ENCODE results near the gene DNM3. TPM values are rescaled to one million over a fixed set of nuclear protein-coding genes. Genes with fewer than 3 reads are reported as not detected.

DNM3 gene
- total and polyA plus RNA-seq, 10 of the 15 experiments (the other 5 are each of a cell fraction or from before 2014, with no cell fraction given) = 0.03 to 1.5 (median 0.08) TPM; not detected in 3

- TF ChIP-seq ZBTB4 (CRISPR knock-in tag; IDR thresholded peaks at IDR 0.05) = no peak
- no peak for TF ChIP-seq TCF12 (IDR thresholded peaks at IDR 0.05; ENCODE audit: low read depth, low read length)
- TF ChIP-seq RAD21 (IDR thresholded peaks at IDR 0.05; ENCODE audit: insufficient read depth, low read depth, low read length) = no peak
- TF ChIP-seq PAX5 (IDR thresholded peaks at IDR 0.05; ENCODE audit: borderline replicate concordance, low read depth, low read length) = no peak
- TF ChIP-seq CBX5 (IDR thresholded peaks at IDR 0.05; ENCODE audit: low read depth) = no peak
- TF ChIP-seq WRNIP1 (IDR thresholded peaks at IDR 0.05; ENCODE audit: borderline replicate concordance, low read depth, low read length) = no peak
Observed at GRCh38 chr1:172460887-172461315, 619.6 kb downstream of the DNM3 start (continued).

MicroRNA genes within 50 kb of the gene (microRNA counts, 767-probe panel; counts per million panel counts)
- microRNA hsa-miR-199a-3p+hsa-miR-199b-3p (784 counts per million, percentile 18 among the panel's probes with 10 or more counts), microRNA hsa-miR-199a-5p (1,346 counts per million, percentile 48 among the panel's probes with 10 or more counts), microRNA hsa-miR-214-3p (977 counts per million, percentile 26 among the panel's probes with 10 or more counts)

Small RNA genes within 50 kb of the gene (microRNA-seq; reads per million reads assigned to microRNA genes)
- gene MIR199A2 (not detected), gene MIR3120 (not detected)

Small RNA genes within 50 kb of the gene (small RNA-seq; reads per million reads assigned to genes)
- not detected for gene MIR199A2
- gene RNU6-157P = not detected

Other genes with a start within 250 kb of the DNM3 start
- gene MYOCOS, start 219.3 kb upstream of the DNM3 start, total RNA-seq (2014; rRNA removed) = 0.11 and 0.23 TPM in 2 replicates
- 0.18 TPM in 1 of 2 replicates, not detected in the other for gene MYOCOS, start 219.3 kb upstream of the DNM3 start, total RNA-seq (2014; rRNA removed; fragmentation: Illumina TruSeq; extraction: Trizol)
- gene MYOCOS, start 219.3 kb upstream of the DNM3 start, total RNA-seq (2021) = not detected in 2 replicates
- 0.14 and 0.26 TPM in 2 replicates for gene MYOCOS, start 219.3 kb upstream of the DNM3 start, polyA plus RNA-seq (2011; rRNA removed)
- not detected in 2 replicates for gene MYOCOS, start 219.3 kb upstream of the DNM3 start, polyA plus RNA-seq (2014; fragmentation: Illumina TruSeq; extraction: Trizol)
- under 1 TPM in 1 of 2 experiments, not detected in 1; 0.15 TPM for gene MYOCOS, start 219.3 kb upstream of the DNM3 start, polyA plus RNA-seq (2014; fragmentation: Nextera tagmentation; extraction: Ambion mirVana)
- gene MYOCOS, start 219.3 kb upstream of the DNM3 start, polyA plus RNA-seq (2014; rRNA removed) = not detected in 2 replicates
- under 1 TPM; 0.12 to 0.24 TPM for gene MYOCOS, start 219.3 kb upstream of the DNM3 start, polyA plus RNA-seq (2016; fragmentation: Nextera tagmentation; extraction: Ambion mirVana)
- not detected in 2 replicates for gene MYOC, start 188.8 kb upstream of the DNM3 start, total RNA-seq (2014; rRNA removed)
- not detected in 2 replicates for gene MYOC, start 188.8 kb upstream of the DNM3 start, total RNA-seq (2014; rRNA removed; fragmentation: Illumina TruSeq; extraction: Trizol)
- gene MYOC, start 188.8 kb upstream of the DNM3 start, total RNA-seq (2021) = not detected in 2 replicates
- 0.07 TPM in 1 of 2 replicates, not detected in the other for gene MYOC, start 188.8 kb upstream of the DNM3 start, polyA plus RNA-seq (2011; rRNA removed)
- gene MYOC, start 188.8 kb upstream of the DNM3 start, polyA plus RNA-seq (2014; fragmentation: Illumina TruSeq; extraction: Trizol) = not detected in 2 replicates
- not detected for gene MYOC, start 188.8 kb upstream of the DNM3 start, polyA plus RNA-seq (2014; fragmentation: Nextera tagmentation; extraction: Ambion mirVana)
- gene MYOC, start 188.8 kb upstream of the DNM3 start, polyA plus RNA-seq (2014; rRNA removed) = not detected in 2 replicates
- gene MYOC, start 188.8 kb upstream of the DNM3 start, polyA plus RNA-seq (2016; fragmentation: Nextera tagmentation; extraction: Ambion mirVana) = not detected
- 1.5 and 2.8 TPM in 2 replicates for gene VAMP4, start 99.4 kb upstream of the DNM3 start, total RNA-seq (2014; rRNA removed)
- 4.2 and 4.3 TPM in 2 replicates for gene VAMP4, start 99.4 kb upstream of the DNM3 start, total RNA-seq (2014; rRNA removed; fragmentation: Illumina TruSeq; extraction: Trizol)
- gene VAMP4, start 99.4 kb upstream of the DNM3 start, total RNA-seq (2021) = 3.4 and 4.6 TPM in 2 replicates
- gene VAMP4, start 99.4 kb upstream of the DNM3 start, polyA plus RNA-seq (2011; rRNA removed) = 6.3 and 13.7 TPM in 2 replicates
- gene VAMP4, start 99.4 kb upstream of the DNM3 start, polyA plus RNA-seq (2014; fragmentation: Illumina TruSeq; extraction: Trizol) = 5.2 and 6.6 TPM in 2 replicates
- 1 to 10 TPM in 1 of 2 experiments, under 1 TPM in 1; 0.90 to 1.5 TPM for gene VAMP4, start 99.4 kb upstream of the DNM3 start, polyA plus RNA-seq (2014; fragmentation: Nextera tagmentation; extraction: Ambion mirVana)
- 3.5 and 4.0 TPM in 2 replicates for gene VAMP4, start 99.4 kb upstream of the DNM3 start, polyA plus RNA-seq (2014; rRNA removed)
- gene VAMP4, start 99.4 kb upstream of the DNM3 start, polyA plus RNA-seq (2016; fragmentation: Nextera tagmentation; extraction: Ambion mirVana) = 1 to 10 TPM; 4.3 to 7.9 TPM
- 35.6 and 35.7 TPM in 2 replicates for gene METTL13, start 59.8 kb upstream of the DNM3 start, total RNA-seq (2014; rRNA removed)
- gene METTL13, start 59.8 kb upstream of the DNM3 start, total RNA-seq (2014; rRNA removed; fragmentation: Illumina TruSeq; extraction: Trizol) = 27.4 and 28.7 TPM in 2 replicates
- gene METTL13, start 59.8 kb upstream of the DNM3 start, total RNA-seq (2021) = 34.8 and 37.1 TPM in 2 replicates
- 43.9 and 47.2 TPM in 2 replicates for gene METTL13, start 59.8 kb upstream of the DNM3 start, polyA plus RNA-seq (2011; rRNA removed)
- 36.4 and 37.7 TPM in 2 replicates for gene METTL13, start 59.8 kb upstream of the DNM3 start, polyA plus RNA-seq (2014; fragmentation: Illumina TruSeq; extraction: Trizol)
- 10 to 100 TPM; 12.2 to 16.8 TPM for gene METTL13, start 59.8 kb upstream of the DNM3 start, polyA plus RNA-seq (2014; fragmentation: Nextera tagmentation; extraction: Ambion mirVana)
- 32.0 and 34.3 TPM in 2 replicates for gene METTL13, start 59.8 kb upstream of the DNM3 start, polyA plus RNA-seq (2014; rRNA removed)
- 10 to 100 TPM; 34.3 to 38.3 TPM for gene METTL13, start 59.8 kb upstream of the DNM3 start, polyA plus RNA-seq (2016; fragmentation: Nextera tagmentation; extraction: Ambion mirVana)

Measured in GM12878 (cell line).